OCI-LY1 (cell line): ENCODE data around the gene MTHFD1.

Experiments used
- H2AFZ ChIP-seq: fragments of 200-600 bp; sonication (generic), shearing (Covaris generic); 2 replicates; pipeline ENCODE4 v1.6.0; 2014; ENCODE audit warnings: antibody characterized with exemption, mild to moderate bottlenecking, low read length
- H3F3A ChIP-seq: fragments of 200-600 bp; sonication (generic), shearing (Covaris generic); 2 replicates; pipeline ENCODE4 v1.6.0; 2014; ENCODE audit warnings: mild to moderate bottlenecking, antibody characterized with exemption, low read length, moderate library complexity; ENCODE audit not compliant: insufficient read depth
- H3K27ac ChIP-seq: fragments of 200-600 bp; sonication (generic); 2 replicates; pipeline ENCODE4 v1.5.1; 2014; ENCODE audit warnings: low read length, mixed run types, mild to moderate bottlenecking, low read depth; ENCODE audit not compliant: poor library complexity, severe bottlenecking
- H3K27me3 ChIP-seq: fragments of 200-600 bp; sonication (generic); 2 replicates; pipeline ENCODE4 v1.6.0; 2014; ENCODE audit warnings: antibody characterized with exemption, mild to moderate bottlenecking, low read length, moderate library complexity; ENCODE audit not compliant: insufficient read depth
- H3K36me3 ChIP-seq: fragments of 200-600 bp; sonication (generic); 2 replicates; pipeline ENCODE4 v1.6.1; 2014; ENCODE audit warnings: mild to moderate bottlenecking, antibody characterized with exemption, low read length, moderate library complexity, mixed read lengths; ENCODE audit not compliant: insufficient read depth
- H3K4me1 ChIP-seq: fragments of 200-600 bp; sonication (generic); 2 replicates; pipeline ENCODE4 v1.5.1; 2014; ENCODE audit warnings: mild to moderate bottlenecking, low read length, moderate library complexity; ENCODE audit not compliant: insufficient read depth, severe bottlenecking
- H3K4me2 ChIP-seq: fragments of 200-600 bp; sonication (generic), shearing (Covaris generic); 2 replicates; pipeline ENCODE4 v1.6.1; 2014; ENCODE audit warnings: low read length
- H3K4me3 ChIP-seq: fragments of 200-600 bp; sonication (generic); 2 replicates; pipeline ENCODE4 v1.5.1; 2014; ENCODE audit warnings: low read length, low read depth, mild to moderate bottlenecking, mixed read lengths; ENCODE audit not compliant: poor library complexity, severe bottlenecking
- H3K79me2 ChIP-seq: fragments of 200-600 bp; shearing (Covaris generic); 2 replicates; pipeline ENCODE4 v1.6.1; 2016; ENCODE audit warnings: mixed run types, low read length, mixed read lengths; ENCODE audit not compliant: insufficient read depth
- H3K9ac ChIP-seq: fragments of 200-600 bp; sonication (generic), shearing (Covaris generic); 2 replicates; pipeline ENCODE4 v1.6.1; 2014; ENCODE audit warnings: mild to moderate bottlenecking, low read length, mixed read lengths
- H3K9me2 ChIP-seq: fragments of 200-600 bp; sonication (generic), shearing (Covaris generic); 2 replicates; pipeline ENCODE4 v1.6.1; 2014; ENCODE audit warnings: low read depth, mild to moderate bottlenecking, low read length, mixed read lengths
- H3K9me3 ChIP-seq: fragments of 200-600 bp; shearing (Covaris generic); 2 replicates; pipeline ENCODE4 v1.6.1; 2014; ENCODE audit warnings: low read length, mixed read lengths
- H4K20me1 ChIP-seq: fragments of 200-600 bp; sonication (generic), shearing (Covaris generic); 2 replicates; pipeline ENCODE4 v1.6.0; 2016; ENCODE audit warnings: mild to moderate bottlenecking, low read length; ENCODE audit not compliant: insufficient read depth
- EZH2 ChIP-seq: fragments of 200-600 bp; sonication (generic), shearing (Covaris generic); IDR thresholded peaks from 2 replicates; pipeline ENCODE4 v1.8.0; 2017; ENCODE audit warnings: borderline replicate concordance, mixed run types, mild to moderate bottlenecking, antibody characterized with exemption, low read length, moderate library complexity, mixed read lengths
- TF ChIP-seq, protein P1 (sequence below): fragments of 200-600 bp; sonication (generic), shearing (Covaris generic); IDR thresholded peaks from 2 replicates; pipeline ENCODE4 v1.5.1; 2017; ENCODE audit warnings: mild to moderate bottlenecking, antibody characterized with exemption, low read length, moderate library complexity, mixed read lengths

The MTHFD1 gene

GRCh38 chr14:64417055-64417770 is 29.1 kb downstream of the MTHFD1 start:
- Histone ChIP-seq H3K27ac (no peak overlapping the region), H4K20me1 (no peaks in the 10 kb centered on the region), H2AFZ (no peak overlapping the region), H3K9me2 (no peaks in the 10 kb centered on the region), H3K79me2 (no peaks in the 10 kb centered on the region), H3F3A (no peaks in the 10 kb centered on the region), H3K36me3 (peaks cover 86% of the 10 kb centered on the region), H3K4me3 (no peak overlapping the region), H3K4me2 (no peak overlapping the region), H3K9ac (no peak overlapping the region), H3K4me1 (no peaks in the 10 kb centered on the region), H3K9me3 (no peaks in the 10 kb centered on the region), H3K27me3 (no peaks in the 10 kb centered on the region)
- no peak for TF ChIP-seq EZH2
- TF ChIP-seq, protein P1, sequence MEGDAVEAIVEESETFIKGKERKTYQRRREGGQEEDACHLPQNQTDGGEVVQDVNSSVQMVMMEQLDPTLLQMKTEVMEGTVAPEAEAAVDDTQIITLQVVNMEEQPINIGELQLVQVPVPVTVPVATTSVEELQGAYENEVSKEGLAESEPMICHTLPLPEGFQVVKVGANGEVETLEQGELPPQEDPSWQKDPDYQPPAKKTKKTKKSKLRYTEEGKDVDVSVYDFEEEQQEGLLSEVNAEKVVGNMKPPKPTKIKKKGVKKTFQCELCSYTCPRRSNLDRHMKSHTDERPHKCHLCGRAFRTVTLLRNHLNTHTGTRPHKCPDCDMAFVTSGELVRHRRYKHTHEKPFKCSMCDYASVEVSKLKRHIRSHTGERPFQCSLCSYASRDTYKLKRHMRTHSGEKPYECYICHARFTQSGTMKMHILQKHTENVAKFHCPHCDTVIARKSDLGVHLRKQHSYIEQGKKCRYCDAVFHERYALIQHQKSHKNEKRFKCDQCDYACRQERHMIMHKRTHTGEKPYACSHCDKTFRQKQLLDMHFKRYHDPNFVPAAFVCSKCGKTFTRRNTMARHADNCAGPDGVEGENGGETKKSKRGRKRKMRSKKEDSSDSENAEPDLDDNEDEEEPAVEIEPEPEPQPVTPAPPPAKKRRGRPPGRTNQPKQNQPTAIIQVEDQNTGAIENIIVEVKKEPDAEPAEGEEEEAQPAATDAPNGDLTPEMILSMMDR = no peak

- H3K4me1 ChIP-seq = no peaks in the 10 kb centered on the region
- no peak overlapping the region for H2AFZ ChIP-seq
- H3K9me3 ChIP-seq = no peaks in the 10 kb centered on the region
- H3K4me3 ChIP-seq = no peak overlapping the region
- TF ChIP-seq, protein P1 = no peak
- TF ChIP-seq EZH2 = no peak
- H4K20me1 ChIP-seq = no peaks in the 10 kb centered on the region
- H3K9ac ChIP-seq = no peak overlapping the region
- no peaks in the 10 kb centered on the region for H3F3A ChIP-seq
- H3K9me2 ChIP-seq = no peaks in the 10 kb centered on the region
- H3K36me3 ChIP-seq = peaks cover 86% of the 10 kb centered on the region
- no peaks in the 10 kb centered on the region for H3K27me3 ChIP-seq
- H3K27ac ChIP-seq = no peak overlapping the region
- H3K79me2 ChIP-seq = no peaks in the 10 kb centered on the region
- no peak overlapping the region for H3K4me2 ChIP-seq
Measured at GRCh38 chr14:64417771-64418125, 29.6 kb downstream of the MTHFD1 start.

GRCh38 chr14:64419003-64419402 is 30.9 kb downstream of the MTHFD1 start:
- no peaks in the 10 kb centered on the region for H3K27me3 ChIP-seq
- H3K9ac ChIP-seq = no peak overlapping the region
- no peak overlapping the region for H2AFZ ChIP-seq
- H3K9me3 ChIP-seq = no peaks in the 10 kb centered on the region
- H3K36me3 ChIP-seq = peaks cover 82% of the 10 kb centered on the region
- no peak overlapping the region for H3K4me3 ChIP-seq
- no peaks in the 10 kb centered on the region for H3K9me2 ChIP-seq
- no peak for TF ChIP-seq EZH2
- TF ChIP-seq, protein P1 = no peak
- no peaks in the 10 kb centered on the region for H3K79me2 ChIP-seq
- no peak overlapping the region for H3K4me2 ChIP-seq
- H3K27ac ChIP-seq = no peak overlapping the region
- H3K4me1 ChIP-seq = no peaks in the 10 kb centered on the region
- no peaks in the 10 kb centered on the region for H3F3A ChIP-seq
- H4K20me1 ChIP-seq = no peaks in the 10 kb centered on the region
